H1 (cell line): ENCODE measurements around the gene ABHD15. TPM values are rescaled to one million over a fixed set of nuclear protein-coding genes. Genes with fewer than 3 reads are reported as not detected.

Experiments used
- CTCF ChIA-PET: fragments of 300-600 bp; sonication (Branson Sonifier 250); formaldehyde crosslinking; loops from one replicate; lab custom pipeline; 2021; ENCODE audit not compliant: partially characterized antibody; lab: Charles Lee
- POLR2A ChIA-PET: fragments of 300-600 bp; sonication (Branson Sonifier 250); formaldehyde crosslinking; loops from one replicate; lab custom pipeline; 2021; ENCODE audit warnings: inconsistent platforms; ENCODE audit not compliant: partially characterized antibody; lab: Charles Lee
- DNase-seq, 2 experiments: peaks; one replicate each; pipeline versions ENCODE4 v3.0.0 to v3.0.0-alpha.2; 2010 to 2022; ENCODE audit warnings: low spot score in 2 of 2, low read depth in 1 of 2, mixed read lengths in 1 of 2
- FAIRE-seq: peaks from 2 replicates; lab custom pipeline; 2011; peaks lifted over from hg19 to GRCh38; lab: Jason Lieb, UNC
- H2AFZ ChIP-seq: 2 replicates; pipeline ENCODE4 v1.8.1; 2012; ENCODE audit warnings: low read length, inconsistent platforms
- H2AK5ac ChIP-seq: 2 replicates; pipeline ENCODE4 v1.6.1; 2013; ENCODE audit warnings: low read depth, low read length
- H2BK120ac ChIP-seq: replicated peaks from 2 replicates; pipeline ENCODE3; 2013; ENCODE audit warnings: low read depth, low read length, inconsistent platforms
- H2BK12ac ChIP-seq: 2 replicates; pipeline ENCODE4 v1.6.1; 2013; ENCODE audit warnings: low read depth, low read length
- H2BK15ac ChIP-seq: 2 replicates; pipeline ENCODE4 v1.6.1; 2013; ENCODE audit warnings: low read length
- H2BK20ac ChIP-seq: 2 replicates; pipeline ENCODE4 v1.6.1; 2013; ENCODE audit warnings: low read length
- H2BK5ac ChIP-seq: 2 replicates; pipeline ENCODE4 v1.6.1; 2013; ENCODE audit warnings: low read depth, low read length
- H3K14ac ChIP-seq: 2 replicates; pipeline ENCODE4 v1.6.1; 2013; ENCODE audit warnings: inconsistent platforms; ENCODE audit not compliant: insufficient read length
- H3K18ac ChIP-seq: 2 replicates; pipeline ENCODE4 v1.6.1; 2013; ENCODE audit warnings: low read length; ENCODE audit errors: extremely low read depth
- H3K23ac ChIP-seq: 2 replicates; pipeline ENCODE4 v1.6.1; 2013; ENCODE audit warnings: inconsistent platforms; ENCODE audit not compliant: insufficient read length
- H3K23me2 ChIP-seq: 2 replicates; pipeline ENCODE4 v1.6.1; 2013; ENCODE audit warnings: low read depth, low read length
- H3K27ac ChIP-seq: 2 replicates; pipeline ENCODE4 v1.6.1; 2011; ENCODE audit warnings: low read depth, low read length, inconsistent platforms
- H3K27me3 ChIP-seq, 4 experiments: replicated peaks in 1 of 4; 1 replicate in 1 of 4; 2 replicates in 3 of 4; pipeline versions ENCODE4 v1.6.1 to v1.8.1; 2011 to 2013; ENCODE audit warnings: low read length in 3 of 4, mild to moderate bottlenecking in 3 of 4, inconsistent platforms in 2 of 4, mixed read lengths in 2 of 4, moderate library complexity in 1 of 4; ENCODE audit not compliant: control insufficient read depth in 3 of 4, insufficient read depth in 3 of 4; ENCODE audit errors: extremely low read depth in 1 of 4
- H3K36me3 ChIP-seq, 4 experiments: 2 replicates each; pipeline versions ENCODE4 v1.6.1 to v1.8.1; 2011 to 2013; ENCODE audit warnings: mild to moderate bottlenecking in 4 of 4, low read length in 3 of 4, moderate library complexity in 2 of 4, control low read depth in 1 of 4, inconsistent platforms in 1 of 4; ENCODE audit not compliant: insufficient read depth in 4 of 4, control insufficient read depth in 2 of 4
- H3K4ac ChIP-seq: replicated peaks from 2 replicates; pipeline ENCODE3; 2013; ENCODE audit warnings: low read length, low read depth, mixed read lengths, inconsistent platforms; ENCODE audit not compliant: insufficient read length
- H3K4me1 ChIP-seq, 4 experiments: replicated peaks in 1 of 4; 1 replicate in 1 of 4; 2 replicates in 3 of 4; pipeline versions ENCODE4 v1.6.1 to v1.8.1; 2011 to 2013; ENCODE audit warnings: low read length in 3 of 4, inconsistent platforms in 2 of 4, mixed read lengths in 1 of 4; ENCODE audit not compliant: insufficient read depth in 4 of 4, control insufficient read depth in 3 of 4
- H3K4me2 ChIP-seq, 2 experiments: 2 replicates each; pipeline versions ENCODE4 v1.6.1 to v1.8.1; 2011 to 2013; ENCODE audit warnings: low read depth in 2 of 2, low read length in 2 of 2, control low read depth in 1 of 2, inconsistent platforms in 1 of 2, mild to moderate bottlenecking in 1 of 2; ENCODE audit not compliant: insufficient read depth in 1 of 2
- H3K4me3 ChIP-seq, 4 experiments: fragments of 200-600, 300-600 bp in 1 of 4; sonication (generic), shearing (Covaris generic), sonication (Bioruptor Twin) in 1 of 4; 2 replicates each; pipeline versions ENCODE4 v1.5.1 to v1.8.1; 2011 to 2016; ENCODE audit warnings: low read length in 4 of 4, low read depth in 3 of 4, control low read depth in 2 of 4, inconsistent platforms in 2 of 4, mild to moderate bottlenecking in 2 of 4, mixed read lengths in 1 of 4, moderate library complexity in 1 of 4; ENCODE audit not compliant: insufficient read depth in 2 of 4; ENCODE audit errors: extremely low read depth in 1 of 4
- H3K56ac ChIP-seq: replicated peaks from 2 replicates; pipeline ENCODE3; 2013; ENCODE audit warnings: low read depth, mild to moderate bottlenecking, mixed read lengths, low read length, inconsistent platforms; ENCODE audit not compliant: insufficient read length
- H3K79me1 ChIP-seq: 2 replicates; pipeline ENCODE4 v1.6.1; 2013; ENCODE audit warnings: low read depth, low read length, control low read depth
- H3K79me2 ChIP-seq, 2 experiments: 2 replicates each; pipeline versions ENCODE4 v1.6.1 to v1.8.1; 2012 to 2013; ENCODE audit warnings: low read length in 2 of 2, mild to moderate bottlenecking in 2 of 2, inconsistent platforms in 1 of 2; ENCODE audit not compliant: insufficient read depth in 2 of 2, control insufficient read depth in 1 of 2
- H3K9ac ChIP-seq, 4 experiments: replicated peaks in 1 of 4; 1 replicate in 1 of 4; 2 replicates in 3 of 4; pipeline versions ENCODE4 v1.6.1 to v1.8.1; 2011 to 2013; ENCODE audit warnings: low read depth in 3 of 4, low read length in 3 of 4, control low read depth in 2 of 4, mild to moderate bottlenecking in 2 of 4, moderate library complexity in 2 of 4, inconsistent platforms in 1 of 4; ENCODE audit errors: extremely low read depth in 1 of 4
- H3K9me3 ChIP-seq, 2 experiments: 2 replicates each; pipeline versions ENCODE4 v1.6.1 to v1.8.1; 2012 to 2013; ENCODE audit warnings: mild to moderate bottlenecking in 2 of 2, moderate library complexity in 2 of 2, control low read depth in 1 of 2, inconsistent platforms in 1 of 2, low read depth in 1 of 2, low read length in 1 of 2, mixed read lengths in 1 of 2; ENCODE audit not compliant: insufficient read depth in 2 of 2
- H4K20me1 ChIP-seq, 2 experiments: replicated peaks in 1 of 2; 2 replicates each; pipeline versions ENCODE3 to v1.8.1; 2011 to 2013; ENCODE audit warnings: inconsistent platforms in 2 of 2, low read length in 2 of 2, mild to moderate bottlenecking in 1 of 2; ENCODE audit not compliant: insufficient read depth in 2 of 2, control insufficient read depth in 1 of 2
- H4K5ac ChIP-seq: 2 replicates; pipeline ENCODE4 v1.6.1; 2013; ENCODE audit warnings: low read length, low read depth, mixed read lengths, inconsistent platforms; ENCODE audit not compliant: insufficient read length
- H4K8ac ChIP-seq: 2 replicates; pipeline ENCODE4 v1.8.0; 2013; ENCODE audit warnings: mild to moderate bottlenecking, moderate library complexity, low read length, inconsistent platforms; ENCODE audit not compliant: insufficient read depth; ENCODE audit errors: extremely low read depth
- H4K91ac ChIP-seq: replicated peaks from 2 replicates; pipeline ENCODE3; 2013; ENCODE audit warnings: low read length, mixed read lengths, inconsistent platforms; ENCODE audit not compliant: insufficient read length
- ATF2 ChIP-seq: IDR thresholded peaks from 2 replicates; pipeline ENCODE4 v1.6.1; 2012; ENCODE audit warnings: low read length, inconsistent platforms
- BACH1 ChIP-seq: IDR thresholded peaks from 2 replicates; pipeline ENCODE4 v1.6.1; 2012; ENCODE audit warnings: low read length, improper control_type of control experiment
- CHD1 ChIP-seq: IDR thresholded peaks from 2 replicates; pipeline ENCODE4 v1.6.1; 2012; ENCODE audit warnings: low read depth, low read length, improper control_type of control experiment
- CREB1 ChIP-seq: IDR thresholded peaks from 2 replicates; pipeline ENCODE4 v1.6.1; 2012; ENCODE audit warnings: inconsistent platforms
- EP300 ChIP-seq, 2 experiments: IDR thresholded peaks; 1 replicate in 1 of 2; 2 replicates in 1 of 2; pipeline ENCODE4 v1.6.1; 2011 to 2012; ENCODE audit warnings: low read depth in 2 of 2, low read length in 2 of 2, mild to moderate bottlenecking in 2 of 2, borderline replicate concordance in 1 of 2, inconsistent platforms in 1 of 2, moderate library complexity in 1 of 2
- HDAC2 ChIP-seq, 2 experiments: fragments of 300-600 bp in 1 of 2; sonication (generic) in 1 of 2; IDR thresholded peaks; 2 replicates each; pipeline ENCODE4 v1.6.1; 2011 to 2012; ENCODE audit warnings: low read depth in 2 of 2, low read length in 2 of 2, mild to moderate bottlenecking in 2 of 2, moderate library complexity in 2 of 2, borderline replicate concordance in 1 of 2, inconsistent platforms in 1 of 2
- KDM5A ChIP-seq: fragments of 200-600 bp; IDR thresholded peaks from 2 replicates; pipeline ENCODE4 v1.7.1; 2012; ENCODE audit warnings: mild to moderate bottlenecking, low read length, inconsistent platforms, mixed read lengths
- SIRT6 ChIP-seq: IDR thresholded peaks from one replicate; pipeline ENCODE4 v1.7.1; 2012; ENCODE audit warnings: low read length, inconsistent platforms
- SP1 ChIP-seq: IDR thresholded peaks from 2 replicates; pipeline ENCODE4 v1.6.1; 2011; ENCODE audit warnings: low read depth, low read length
- SRF ChIP-seq: IDR thresholded peaks from 2 replicates; pipeline ENCODE4 v1.6.1; 2011; ENCODE audit warnings: mild to moderate bottlenecking, low read depth, low read length, moderate library complexity
- WGBS, 2 experiments: shearing (Covaris generic) in 1 of 2; methylation state at CpG; one replicate each; pipeline versions ENCODE4 v1.1.6 to v1.1.7; 2013 to 2015; ENCODE audit warnings: low lambda C conversion rate in 2 of 2, mixed read lengths in 2 of 2, inconsistent platforms in 1 of 2, low coverage in 1 of 2, missing lambda C conversion rate in 1 of 2; ENCODE audit not compliant: insufficient replicate concordance in 2 of 2, insufficient coverage in 1 of 2, insufficient read length in 1 of 2; ENCODE audit errors: extremely low coverage in 1 of 2, missing lambda C conversion rate in 1 of 2; 5-methylcytosine and 5-hydroxymethylcytosine counted together
- polyA plus RNA-seq, 7 experiments: library from polyadenylated mRNA; depleted of rRNA in 3 of 7; stranded (reverse) in 5 of 7; unstranded in 2 of 7; fragments of >200 nt in 5 of 7; fragments of 200-250 nt in 2 of 7; gene quantifications; 1 replicate in 5 of 7; 2 replicates in 1 of 7; 4 replicates in 1 of 7; pipeline versions ENCODE4 v1.2.1 to v1.2.3, GENCODE V29; 2011 to 2013; ENCODE audit warnings: missing spikeins in 2 of 7, mixed read lengths in 2 of 7
- total RNA-seq: library from RNA; stranded (reverse); fragmentation: NEBNext Ultra II Directional; extraction: Animal tissue kit (Norgen Biotek cat#: 25700); gene quantifications from 2 replicates; pipeline ENCODE4 v1.2.1, GENCODE V29; 2021

The ABHD15 gene
- total and polyA plus RNA-seq, 2 of the 8 experiments (the other 6 are each of a cell fraction or from before 2014, with no cell fraction given): 0.88 to 1.7 TPM

- H3K4me3 ChIP-seq: no peak overlapping the region
- no peaks in the 10 kb centered on the region for H3K27me3 ChIP-seq
- H3K4ac ChIP-seq: no peak overlapping the region
- peaks cover 0 to under 1% of the 10 kb centered on the region in 2 experiments; a peak in 1 of 4 replicates for H3K79me2 ChIP-seq
- H3K4me1 ChIP-seq: no peaks in the 10 kb centered on the region; a peak in 1 of 7 replicates
- no peaks in the 10 kb centered on the region for H3K23me2 ChIP-seq
- H3K9me3 ChIP-seq: no peaks in the 10 kb centered on the region
- H3K56ac ChIP-seq: no peak overlapping the region
- no peak overlapping the region for H3K9ac ChIP-seq
- POLR2A ChIA-PET: interaction anchor here (1.0 to 5.1 kb wide), 4 partner anchors 9 to 19 kb away, joined by 3 to 19 read pairs (median 4); partner anchors contain the start of gene ANKRD13B
- CTCF ChIA-PET: interaction anchor here (0.7 to 15.3 kb wide), 13 partner anchors 9 to 515 kb away, joined by 3 to 193 read pairs (median 4); partner anchors contain the start of genes ABHD15, ANKRD13B and CORO6
- no peak overlapping the region for H3K23ac ChIP-seq
- peaks cover 0 to 13% of the 10 kb centered on the region in 2 experiments for H4K20me1 ChIP-seq
- no peak overlapping the region for H2AK5ac ChIP-seq
- H3K14ac ChIP-seq: no peak overlapping the region
- no peak overlapping the region for H4K8ac ChIP-seq
- H2AFZ ChIP-seq: no peak overlapping the region
- H3K79me1 ChIP-seq: peaks cover 3% of the 10 kb centered on the region; the same call in 1 of the 2 replicates
- DNase-seq (no peak), FAIRE-seq (no peak)
- WGBS, 2 experiments: 91% methylated on average over 14 of the region's 14 CpGs; no CpG with 5 or more reads in 1 of the 2 experiments
- H3K4me2 ChIP-seq: no peak overlapping the region
- H2BK5ac ChIP-seq: no peak overlapping the region
- H2BK15ac ChIP-seq: no peak overlapping the region
- H2BK20ac ChIP-seq: no peak overlapping the region
- H3K36me3 ChIP-seq: peaks cover 14 to 33% (median 15%) of the 10 kb centered on the region in 4 experiments; a peak in 6 of 8 replicates
- H3K27ac ChIP-seq: no peak overlapping the region
- H2BK12ac ChIP-seq: no peak overlapping the region
- no peak overlapping the region for H4K91ac ChIP-seq
- H4K5ac ChIP-seq: no peak overlapping the region
- no peak overlapping the region for H2BK120ac ChIP-seq
- no peak overlapping the region for H3K18ac ChIP-seq
- no peak for TF ChIP-seq KDM5A
- TF ChIP-seq HDAC2 (IDR thresholded peaks at IDR 0.05; ENCODE audit: borderline replicate concordance in 1 of 2, low read depth in 2 of 2, low read length in 2 of 2): no peak
- no peak for TF ChIP-seq ATF2
- TF ChIP-seq CREB1: no peak
- TF ChIP-seq EP300 (IDR thresholded peaks at IDR 0.05; ENCODE audit: borderline replicate concordance in 1 of 2, low read depth in 2 of 2, low read length in 2 of 2): no peak
- no peak for TF ChIP-seq CHD1
- no peak for TF ChIP-seq BACH1
- no peak for TF ChIP-seq SP1
- TF ChIP-seq SIRT6: no peak
- TF ChIP-seq SRF: no peak
Measured at GRCh38 chr17:29578626-29579485, 12.0 kb upstream of the ABHD15 start.
